ENCODE data around the gene KCNQ1OT1.

The KCNQ1OT1 gene

GRCh38 chr11:2653198-2653551, 46.6 kb downstream of the KCNQ1OT1 start:
- no peak overlapping the region for H3K9ac ChIP-seq (ENCODE audit: low read depth, low read length, poor library complexity, severe bottlenecking)
- H3K36me3 ChIP-seq (ENCODE audit: insufficient read depth, low read length): no peaks in the 10 kb centered on the region; the same call in 1 of the 2 replicates
- peaks cover 11% of the 10 kb centered on the region for H3K4me1 ChIP-seq (ENCODE audit: insufficient read depth, low read length, poor library complexity, severe bottlenecking)
- no peaks in the 10 kb centered on the region for H4K20me1 ChIP-seq (ENCODE audit: insufficient read depth, low read length, poor library complexity, severe bottlenecking)
- TF ChIP-seq CTCF (conservative IDR thresholded peaks at IDR 0.05; ENCODE audit: low read length): no peak
- TF ChIP-seq EZH2phosphoT487 (IDR thresholded peaks at IDR 0.05; ENCODE audit: borderline replicate concordance): no peak
- no peak overlapping the region for H2AFZ ChIP-seq (ENCODE audit: low read length)
- H3K79me2 ChIP-seq (ENCODE audit: insufficient read depth, low read length): no peaks in the 10 kb centered on the region
- no peaks in the 10 kb centered on the region for H3K27me3 ChIP-seq (ENCODE audit: insufficient read depth, low read length, poor library complexity, severe bottlenecking)
- H3K4me2 ChIP-seq (ENCODE audit: low read depth, low read length, poor library complexity, severe bottlenecking): no peak overlapping the region
- H3K9me2 ChIP-seq (replicated peaks; ENCODE audit: low read depth, low read length): no peaks in the 10 kb centered on the region
- H3K4me3 ChIP-seq (ENCODE audit: low read length, poor library complexity, severe bottlenecking): no peak overlapping the region
- no peaks in the 10 kb centered on the region for H3F3A ChIP-seq (ENCODE audit: low read depth)
- H3K9me3 ChIP-seq (ENCODE audit: insufficient read depth, low read depth, low read length): peaks cover 22% of the 10 kb centered on the region; the same call in 1 of the 2 replicates

DNA sequence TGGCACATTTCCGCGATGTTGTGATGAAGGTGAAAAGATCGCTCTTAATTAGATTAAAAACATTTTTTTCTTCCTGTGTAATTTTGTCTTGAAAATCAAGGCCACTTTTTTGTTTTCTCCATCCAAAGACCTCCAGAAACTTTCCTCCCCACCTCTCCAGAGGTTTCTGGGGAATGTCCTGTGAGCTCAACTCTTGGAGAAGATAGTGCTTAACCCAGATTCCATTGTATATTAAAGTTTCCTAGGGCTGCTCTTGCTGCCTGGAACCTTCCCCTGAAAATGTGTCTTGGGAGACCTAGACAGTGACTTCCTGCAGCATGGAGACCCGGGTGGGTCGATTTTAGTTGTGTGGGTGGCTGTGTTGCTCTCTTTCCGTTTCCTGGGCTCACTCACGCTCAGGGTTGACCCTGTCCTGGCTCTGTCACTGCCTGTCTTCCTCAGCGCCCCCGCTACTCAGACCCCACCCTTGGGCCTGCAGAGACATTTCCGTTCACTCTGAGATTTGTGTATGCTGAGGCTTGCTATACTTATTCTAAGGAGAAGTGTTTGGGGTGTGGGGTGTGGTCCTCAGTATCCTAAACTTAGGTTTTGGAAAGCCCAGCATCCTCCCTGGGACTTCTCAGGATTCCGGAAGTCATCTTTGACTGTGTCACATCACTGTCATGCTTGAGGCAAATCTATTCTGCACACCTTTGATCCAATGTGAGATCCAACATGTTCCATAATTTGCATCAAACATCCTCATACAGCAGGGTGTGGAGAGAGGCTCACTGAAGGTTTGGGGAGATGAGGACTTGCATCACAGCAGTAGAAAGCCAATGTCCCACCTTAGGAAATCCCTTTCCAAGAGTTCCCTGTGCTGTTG, 47.2 kb downstream of the KCNQ1OT1 start:
- no peaks in the 10 kb centered on the region for H4K20me1 ChIP-seq (ENCODE audit: insufficient read depth, low read length, poor library complexity, severe bottlenecking)
- no peaks in the 10 kb centered on the region; the same call in 1 of the 2 replicates for H3K36me3 ChIP-seq (ENCODE audit: insufficient read depth, low read length)
- no peaks in the 10 kb centered on the region for H3K79me2 ChIP-seq (ENCODE audit: insufficient read depth, low read length)
- H3K4me1 ChIP-seq (ENCODE audit: insufficient read depth, low read length, poor library complexity, severe bottlenecking): peaks cover 11% of the 10 kb centered on the region
- H3K9me2 ChIP-seq (replicated peaks; ENCODE audit: low read depth, low read length): no peaks in the 10 kb centered on the region
- H3F3A ChIP-seq (ENCODE audit: low read depth): no peaks in the 10 kb centered on the region
- TF ChIP-seq CTCF (conservative IDR thresholded peaks at IDR 0.05; ENCODE audit: low read length): no peak
- no peak for TF ChIP-seq EZH2phosphoT487 (IDR thresholded peaks at IDR 0.05; ENCODE audit: borderline replicate concordance)
- H3K9me3 ChIP-seq (ENCODE audit: insufficient read depth, low read depth, low read length): peaks cover 22% of the 10 kb centered on the region; the same call in 1 of the 2 replicates
- no peak overlapping the region for H3K4me3 ChIP-seq (ENCODE audit: low read length, poor library complexity, severe bottlenecking)
- H2AFZ ChIP-seq (ENCODE audit: low read length): no peak overlapping the region
- no peak overlapping the region for H3K4me2 ChIP-seq (ENCODE audit: low read depth, low read length, poor library complexity, severe bottlenecking)
- H3K9ac ChIP-seq (ENCODE audit: low read depth, low read length, poor library complexity, severe bottlenecking): no peak overlapping the region
- no peaks in the 10 kb centered on the region for H3K27me3 ChIP-seq (ENCODE audit: insufficient read depth, low read length, poor library complexity, severe bottlenecking)

DNA sequence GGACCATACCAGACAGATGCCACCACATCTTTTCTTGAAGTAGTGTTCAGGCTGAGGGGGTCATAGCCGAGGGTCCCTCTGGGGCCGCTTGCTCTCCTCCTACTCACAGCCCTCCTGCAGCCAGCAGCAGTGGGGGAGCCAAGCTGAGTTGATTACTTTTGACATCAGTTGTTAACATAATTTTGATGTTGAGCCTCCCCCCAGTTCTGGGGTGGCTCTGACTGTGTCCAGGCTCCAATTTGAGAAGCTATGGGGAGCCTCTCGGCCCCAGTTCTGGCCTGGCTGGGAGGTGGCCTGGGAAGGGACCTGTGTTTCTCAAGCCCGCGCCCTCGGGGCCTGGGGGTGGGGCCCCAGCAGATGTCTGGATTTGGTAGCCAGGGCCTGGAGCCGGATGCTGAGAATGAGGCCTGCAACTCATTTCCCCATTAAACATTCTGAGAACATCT, 47.9 kb downstream of the KCNQ1OT1 start:
- no peak overlapping the region for H3K4me2 ChIP-seq (ENCODE audit: low read depth, low read length, poor library complexity, severe bottlenecking)
- peaks cover 10% of the 10 kb centered on the region for H3K4me1 ChIP-seq (ENCODE audit: insufficient read depth, low read length, poor library complexity, severe bottlenecking)
- H3K4me3 ChIP-seq (ENCODE audit: low read length, poor library complexity, severe bottlenecking): no peak overlapping the region
- no peaks in the 10 kb centered on the region for H3K79me2 ChIP-seq (ENCODE audit: insufficient read depth, low read length)
- H3K9me3 ChIP-seq (ENCODE audit: insufficient read depth, low read depth, low read length): peaks cover 23% of the 10 kb centered on the region; the same call in 1 of the 2 replicates
- H3K9ac ChIP-seq (ENCODE audit: low read depth, low read length, poor library complexity, severe bottlenecking): no peak overlapping the region
- no peaks in the 10 kb centered on the region for H3F3A ChIP-seq (ENCODE audit: low read depth)
- H2AFZ ChIP-seq (ENCODE audit: low read length): no peak overlapping the region
- TF ChIP-seq EZH2phosphoT487 (IDR thresholded peaks at IDR 0.05; ENCODE audit: borderline replicate concordance) (no peak), CTCF (conservative IDR thresholded peaks at IDR 0.05; ENCODE audit: low read length) (no peak)
- no peaks in the 10 kb centered on the region for H3K27me3 ChIP-seq (ENCODE audit: insufficient read depth, low read length, poor library complexity, severe bottlenecking)
- no peaks in the 10 kb centered on the region; the same call in 1 of the 2 replicates for H3K36me3 ChIP-seq (ENCODE audit: insufficient read depth, low read length)
- H4K20me1 ChIP-seq (ENCODE audit: insufficient read depth, low read length, poor library complexity, severe bottlenecking): no peaks in the 10 kb centered on the region
- H3K9me2 ChIP-seq (replicated peaks; ENCODE audit: low read depth, low read length): no peaks in the 10 kb centered on the region

Measured in Loucy (cell line).